GM18870 (cell line): Measurements from ENCODE around the gene TRERF1.

Source experiments
- ATAC-seq: cut with Tn5 transposase; IDR thresholded peaks from one replicate; pipeline ENCODE4 v1.9.1; 2021; ENCODE audit warnings: moderate library complexity; ENCODE audit not compliant: unreplicated experiment

Gene TRERF1

GRCh38 chr6:42368181-42368580 is 83.5 kb downstream of the TRERF1 start:
- ATAC-seq = no peak

- ATAC-seq = no peak
These were observed 84.2 kb downstream of the TRERF1 start for GRCh38 chr6:42367353-42368011.

GRCh38 chr6:42366999-42367352 is 84.8 kb downstream of the TRERF1 start:
- ATAC-seq = no peak

- no peak for ATAC-seq
These were observed 85.6 kb downstream of the TRERF1 start for GRCh38 chr6:42366011-42366705.

GRCh38 chr6:42365021-42365420 is 86.7 kb downstream of the TRERF1 start:
- ATAC-seq = no peak

GRCh38 chr6:42363926-42364849 is 87.5 kb downstream of the TRERF1 start:
- no peak for ATAC-seq

- no peak for ATAC-seq
These were observed 90.7 kb downstream of the TRERF1 start for GRCh38 chr6:42361036-42361435.

- no peak for ATAC-seq
These were observed 92.7 kb downstream of the TRERF1 start for GRCh38 chr6:42359021-42359420.

- ATAC-seq = no peak
These were observed 96.3 kb downstream of the TRERF1 start for GRCh38 chr6:42355416-42355815.

GRCh38 chr6:42354702-42355101 is 97.0 kb downstream of the TRERF1 start:
- ATAC-seq = no peak

GRCh38 chr6:42352856-42353564 is 98.7 kb downstream of the TRERF1 start:
- ATAC-seq = no peak

GRCh38 chr6:42350911-42351310 is 100.8 kb downstream of the TRERF1 start:
- ATAC-seq = no peak

GRCh38 chr6:42349753-42350511 is 101.8 kb downstream of the TRERF1 start:
- no peak for ATAC-seq

- no peak for ATAC-seq
These were observed 104.3 kb downstream of the TRERF1 start for GRCh38 chr6:42347456-42347855.

GRCh38 chr6:42345696-42346416 is 105.9 kb downstream of the TRERF1 start:
- ATAC-seq = no peak

- ATAC-seq = no peak
These were observed 107.0 kb downstream of the TRERF1 start for GRCh38 chr6:42344756-42345155.

- no peak for ATAC-seq
These were observed 109.8 kb downstream of the TRERF1 start for GRCh38 chr6:42341771-42342553.

GRCh38 chr6:42341221-42341620 is 110.5 kb downstream of the TRERF1 start:
- no peak for ATAC-seq

GRCh38 chr6:42340511-42340910 is 111.2 kb downstream of the TRERF1 start:
- ATAC-seq = no peak
